Panc1 (cell line): ENCODE measurements around the gene SLC10A3. TPM values are rescaled to one million over a fixed set of nuclear protein-coding genes. Genes with fewer than 3 reads are reported as not detected.

Experiments used
- ATAC-seq: fragments of 200-7000 bp; cut with Tn5 transposase; 2 replicates; pipeline ENCODE4 v1.9.1; 2020; ENCODE audit warnings: mild to moderate bottlenecking, moderate library complexity
- BruUV-seq: library from RNA; stranded (reverse); fragments of 400-500 nt; replicated peaks from 2 replicates; lab custom pipeline; 2021; lab: Mats Ljungman, UMichigan
- CTCF ChIA-PET: fragments of 300-600 bp; sonication (Branson Sonifier 250); formaldehyde crosslinking; loops from one replicate; lab custom pipeline; 2022; ENCODE audit warnings: antibody characterized with exemption; lab: Charles Lee
- POLR2A ChIA-PET: fragments of 300-600 bp; sonication (Branson Sonifier 250); formaldehyde crosslinking; loops from one replicate; lab custom pipeline; 2022; ENCODE audit warnings: antibody characterized with exemption; lab: Charles Lee
- DNase-seq: peaks from one replicate; pipeline ENCODE4 v3.0.0-alpha.2; 2010; ENCODE audit warnings: low read depth, low spot score
- H3K27ac ChIP-seq: 2 replicates; pipeline ENCODE4 v1.5.1; 2011; ENCODE audit warnings: mild to moderate bottlenecking, low read length, inconsistent platforms
- H3K27me3 ChIP-seq: fragments of 200-500 bp; sonication (Bioruptor generic); 2 replicates; pipeline ENCODE4 v1.6.0; 2014; ENCODE audit warnings: low read length, inconsistent platforms; ENCODE audit not compliant: control insufficient read depth, insufficient read depth
- H3K36me3 ChIP-seq: fragments of 200-500 bp; sonication (Bioruptor generic); 2 replicates; pipeline ENCODE4 v1.5.1; 2014; ENCODE audit warnings: inconsistent platforms, mild to moderate bottlenecking, low read length, moderate library complexity; ENCODE audit not compliant: control insufficient read depth, insufficient read depth
- H3K4me1 ChIP-seq: 2 replicates; pipeline ENCODE4 v1.5.1; 2011; ENCODE audit warnings: inconsistent platforms, mild to moderate bottlenecking, low read length, moderate library complexity; ENCODE audit not compliant: control insufficient read depth, insufficient read depth
- H3K4me3 ChIP-seq, 2 experiments: 2 replicates each; pipeline ENCODE4 v1.5.1; 2011 to 2012; ENCODE audit warnings: low read depth in 2 of 2, low read length in 2 of 2, mild to moderate bottlenecking in 2 of 2, inconsistent platforms in 1 of 2, moderate library complexity in 1 of 2
- H3K9me3 ChIP-seq: fragments of 200-500 bp; sonication (Bioruptor generic); 2 replicates; pipeline ENCODE4 v1.5.1; 2014; ENCODE audit warnings: low read depth, mild to moderate bottlenecking, inconsistent platforms, low read length, moderate library complexity; ENCODE audit not compliant: control insufficient read depth, insufficient read depth
- POLR2AphosphoS5 ChIP-seq: IDR thresholded peaks from 2 replicates; pipeline ENCODE4 v1.6.1; 2012; ENCODE audit warnings: mild to moderate bottlenecking, low read depth, low read length, moderate library complexity
- SIN3A ChIP-seq: IDR thresholded peaks from 2 replicates; pipeline ENCODE4 v1.6.1; 2012; ENCODE audit warnings: low read depth, mild to moderate bottlenecking, low read length, moderate library complexity, borderline replicate concordance; ENCODE audit not compliant: insufficient read depth
- TCF7L2 ChIP-seq: IDR thresholded peaks from 2 replicates; pipeline ENCODE4 v1.6.1; 2011; ENCODE audit warnings: mild to moderate bottlenecking, low read depth, low read length, inconsistent platforms
- in situ Hi-C: cut with HindIII; loops from 2 replicates; pipeline ENCODE4 v1.10.0; 2016; ENCODE audit warnings: low sequenced_read_pairs, low pct_unique_long_range_greater_than_20kb
- intact Hi-C: fragments of 100-400 bp; cut with micrococcal nuclease; formaldehyde crosslinking; loops from one replicate; pipeline ENCODE4 v1.10.0; 2022; ENCODE audit not compliant: unreplicated experiment
- total RNA-seq: library from RNA; stranded (reverse); gene quantifications from one replicate; pipeline ENCODE4 v1.2.1, GENCODE V29; 2021; ENCODE audit not compliant: unreplicated experiment
- TF ChIP-seq, protein P1 (sequence below), 2 experiments: IDR thresholded peaks; 2 replicates each; pipeline ENCODE4 v1.6.1; 2011 to 2012; ENCODE audit warnings: low read depth in 2 of 2, control low read depth in 1 of 2, low read length in 1 of 2, mild to moderate bottlenecking in 1 of 2, moderate library complexity in 1 of 2; ENCODE audit not compliant: insufficient read depth in 1 of 2
- TF ChIP-seq, protein P2 (sequence below): fragments of 450-650 bp; IDR thresholded peaks from 2 replicates; pipeline ENCODE4 v1.5.1; 2017; ENCODE audit warnings: mild to moderate bottlenecking

Gene SLC10A3
- total RNA-seq, 1 experiment from 2014 or later = 64.1 TPM

DNA sequence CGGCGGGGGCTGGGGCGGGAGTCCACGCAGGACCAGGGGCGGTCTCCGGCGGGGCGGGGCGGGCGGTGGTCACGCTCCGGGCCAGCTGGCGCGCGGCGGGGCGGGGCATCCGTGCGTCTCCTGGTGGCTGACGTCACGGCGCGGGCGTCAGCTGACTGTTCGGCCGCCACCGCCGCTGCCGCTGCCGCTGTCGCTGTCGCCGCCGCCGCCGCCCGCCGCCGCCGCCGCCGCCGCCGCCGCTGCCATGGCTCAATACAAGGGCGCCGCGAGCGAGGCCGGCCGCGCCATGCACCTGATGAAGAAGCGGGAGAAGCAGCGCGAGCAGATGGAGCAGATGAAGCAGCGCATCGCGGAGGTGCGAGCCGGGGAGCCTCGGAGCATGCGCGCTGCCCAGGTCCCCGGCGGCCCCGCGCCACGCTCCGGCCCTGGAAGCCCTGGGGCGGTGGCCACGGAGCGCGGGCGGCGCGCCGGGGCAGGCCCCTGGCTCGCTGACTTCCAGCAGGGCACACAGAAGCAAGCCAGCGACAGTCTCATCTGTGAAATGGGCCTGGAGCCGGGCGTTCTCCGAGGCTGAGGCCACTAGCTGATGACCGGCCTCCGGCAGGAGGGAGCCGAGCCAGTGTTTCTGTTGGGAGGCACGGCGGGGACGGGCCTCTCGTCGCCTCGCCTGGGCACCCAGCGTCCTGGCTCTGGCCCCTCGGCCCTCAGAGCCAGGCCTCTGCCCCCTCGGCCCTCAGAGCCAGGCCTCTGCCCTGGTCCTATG is 46.3 kb downstream of the SLC10A3 start, which contains the start of gene FAM50A:
Gene FAM50A, plus strand, starts transcription at position 150 of the 763 bp plus-strand sequence. Its CDS starts 95 bp downstream, at position 245.
- ATAC-seq (peak; percentile 93), DNase-seq (no peak)
- Histone ChIP-seq H3K9me3 (no peaks in the 10 kb centered on the region), H3K36me3 (peaks cover 2% of the 10 kb centered on the region; the same call in 1 of the 2 replicates), H3K27me3 (no peaks in the 10 kb centered on the region), H3K4me3 (peak within 1 kb of the TSS; percentile 84 to 86), H3K4me1 (peaks cover 26% of the 10 kb centered on the region), H3K27ac (peak within 1 kb of the TSS; percentile 87)
- no TSS peak for BruUV-seq
- in situ Hi-C loops = no loop called here
- TF ChIP-seq, protein P1, sequence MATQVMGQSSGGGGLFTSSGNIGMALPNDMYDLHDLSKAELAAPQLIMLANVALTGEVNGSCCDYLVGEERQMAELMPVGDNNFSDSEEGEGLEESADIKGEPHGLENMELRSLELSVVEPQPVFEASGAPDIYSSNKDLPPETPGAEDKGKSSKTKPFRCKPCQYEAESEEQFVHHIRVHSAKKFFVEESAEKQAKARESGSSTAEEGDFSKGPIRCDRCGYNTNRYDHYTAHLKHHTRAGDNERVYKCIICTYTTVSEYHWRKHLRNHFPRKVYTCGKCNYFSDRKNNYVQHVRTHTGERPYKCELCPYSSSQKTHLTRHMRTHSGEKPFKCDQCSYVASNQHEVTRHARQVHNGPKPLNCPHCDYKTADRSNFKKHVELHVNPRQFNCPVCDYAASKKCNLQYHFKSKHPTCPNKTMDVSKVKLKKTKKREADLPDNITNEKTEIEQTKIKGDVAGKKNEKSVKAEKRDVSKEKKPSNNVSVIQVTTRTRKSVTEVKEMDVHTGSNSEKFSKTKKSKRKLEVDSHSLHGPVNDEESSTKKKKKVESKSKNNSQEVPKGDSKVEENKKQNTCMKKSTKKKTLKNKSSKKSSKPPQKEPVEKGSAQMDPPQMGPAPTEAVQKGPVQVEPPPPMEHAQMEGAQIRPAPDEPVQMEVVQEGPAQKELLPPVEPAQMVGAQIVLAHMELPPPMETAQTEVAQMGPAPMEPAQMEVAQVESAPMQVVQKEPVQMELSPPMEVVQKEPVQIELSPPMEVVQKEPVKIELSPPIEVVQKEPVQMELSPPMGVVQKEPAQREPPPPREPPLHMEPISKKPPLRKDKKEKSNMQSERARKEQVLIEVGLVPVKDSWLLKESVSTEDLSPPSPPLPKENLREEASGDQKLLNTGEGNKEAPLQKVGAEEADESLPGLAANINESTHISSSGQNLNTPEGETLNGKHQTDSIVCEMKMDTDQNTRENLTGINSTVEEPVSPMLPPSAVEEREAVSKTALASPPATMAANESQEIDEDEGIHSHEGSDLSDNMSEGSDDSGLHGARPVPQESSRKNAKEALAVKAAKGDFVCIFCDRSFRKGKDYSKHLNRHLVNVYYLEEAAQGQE (IDR thresholded peaks at IDR 0.05; ENCODE audit: insufficient read depth in 1 of 2, low read depth in 2 of 2, low read length in 1 of 2) = no peak
- TF ChIP-seq POLR2AphosphoS5 (no peak), TCF7L2 (no peak), SIN3A (no peak)
- TF ChIP-seq, protein P2, sequence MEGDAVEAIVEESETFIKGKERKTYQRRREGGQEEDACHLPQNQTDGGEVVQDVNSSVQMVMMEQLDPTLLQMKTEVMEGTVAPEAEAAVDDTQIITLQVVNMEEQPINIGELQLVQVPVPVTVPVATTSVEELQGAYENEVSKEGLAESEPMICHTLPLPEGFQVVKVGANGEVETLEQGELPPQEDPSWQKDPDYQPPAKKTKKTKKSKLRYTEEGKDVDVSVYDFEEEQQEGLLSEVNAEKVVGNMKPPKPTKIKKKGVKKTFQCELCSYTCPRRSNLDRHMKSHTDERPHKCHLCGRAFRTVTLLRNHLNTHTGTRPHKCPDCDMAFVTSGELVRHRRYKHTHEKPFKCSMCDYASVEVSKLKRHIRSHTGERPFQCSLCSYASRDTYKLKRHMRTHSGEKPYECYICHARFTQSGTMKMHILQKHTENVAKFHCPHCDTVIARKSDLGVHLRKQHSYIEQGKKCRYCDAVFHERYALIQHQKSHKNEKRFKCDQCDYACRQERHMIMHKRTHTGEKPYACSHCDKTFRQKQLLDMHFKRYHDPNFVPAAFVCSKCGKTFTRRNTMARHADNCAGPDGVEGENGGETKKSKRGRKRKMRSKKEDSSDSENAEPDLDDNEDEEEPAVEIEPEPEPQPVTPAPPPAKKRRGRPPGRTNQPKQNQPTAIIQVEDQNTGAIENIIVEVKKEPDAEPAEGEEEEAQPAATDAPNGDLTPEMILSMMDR = no peak
- POLR2A ChIA-PET = interaction anchor here (0.5 kb wide), 1 partner anchor 46 kb away, joined by 9 read pairs; the partner anchor contains the start of gene SLC10A3
- intact Hi-C loops = no loop called here
- CTCF ChIA-PET = no interaction called here

DNA sequence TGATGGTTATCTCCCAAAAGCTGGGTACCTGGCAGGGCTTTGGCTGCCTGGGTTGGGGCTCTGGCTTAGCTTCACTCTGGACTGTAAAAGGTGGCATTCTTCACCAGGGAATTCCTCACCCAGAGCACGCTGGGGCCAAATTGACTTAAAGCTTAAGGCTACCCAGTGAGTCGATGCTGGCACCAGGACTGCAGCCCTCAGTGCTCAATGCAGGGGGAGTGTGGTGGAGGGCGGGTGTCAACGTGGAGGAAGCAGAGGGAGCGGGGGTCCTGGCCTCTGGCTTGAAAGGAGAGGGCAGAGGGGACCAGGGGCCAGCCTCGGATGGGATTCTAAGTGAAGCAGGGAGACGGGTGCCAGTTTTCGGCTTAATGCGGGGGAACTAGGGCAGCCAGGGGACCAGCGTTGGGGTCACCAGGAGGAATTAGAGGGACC is 46.9 kb downstream of the SLC10A3 start:
- ChIA-PET CTCF (no interaction called here), POLR2A (interaction anchor here (0.5 to 0.7 kb wide), 2 partner anchors 15 to 47 kb away, joined by 6 to 9 read pairs; partner anchors contain the start of gene SLC10A3)
- peak overlapping the region; percentile 73 for H3K27ac ChIP-seq
- intact Hi-C loops = no loop called here
- no TSS peak for BruUV-seq
- H3K36me3 ChIP-seq = no peaks in the 10 kb centered on the region
- peaks cover 32% of the 10 kb centered on the region for H3K4me1 ChIP-seq
- peak; percentile 65 for ATAC-seq
- in situ Hi-C loops = no loop called here
- no peak for DNase-seq
- TF ChIP-seq SIN3A (no peak), POLR2AphosphoS5 (peak; percentile 66)
- no peaks in the 10 kb centered on the region for H3K27me3 ChIP-seq
- peak overlapping the region; percentile 39 to 62 for H3K4me3 ChIP-seq
- no peaks in the 10 kb centered on the region for H3K9me3 ChIP-seq
